ENCODE measurements around the gene ADRA2A.

The ADRA2A gene

DNA sequence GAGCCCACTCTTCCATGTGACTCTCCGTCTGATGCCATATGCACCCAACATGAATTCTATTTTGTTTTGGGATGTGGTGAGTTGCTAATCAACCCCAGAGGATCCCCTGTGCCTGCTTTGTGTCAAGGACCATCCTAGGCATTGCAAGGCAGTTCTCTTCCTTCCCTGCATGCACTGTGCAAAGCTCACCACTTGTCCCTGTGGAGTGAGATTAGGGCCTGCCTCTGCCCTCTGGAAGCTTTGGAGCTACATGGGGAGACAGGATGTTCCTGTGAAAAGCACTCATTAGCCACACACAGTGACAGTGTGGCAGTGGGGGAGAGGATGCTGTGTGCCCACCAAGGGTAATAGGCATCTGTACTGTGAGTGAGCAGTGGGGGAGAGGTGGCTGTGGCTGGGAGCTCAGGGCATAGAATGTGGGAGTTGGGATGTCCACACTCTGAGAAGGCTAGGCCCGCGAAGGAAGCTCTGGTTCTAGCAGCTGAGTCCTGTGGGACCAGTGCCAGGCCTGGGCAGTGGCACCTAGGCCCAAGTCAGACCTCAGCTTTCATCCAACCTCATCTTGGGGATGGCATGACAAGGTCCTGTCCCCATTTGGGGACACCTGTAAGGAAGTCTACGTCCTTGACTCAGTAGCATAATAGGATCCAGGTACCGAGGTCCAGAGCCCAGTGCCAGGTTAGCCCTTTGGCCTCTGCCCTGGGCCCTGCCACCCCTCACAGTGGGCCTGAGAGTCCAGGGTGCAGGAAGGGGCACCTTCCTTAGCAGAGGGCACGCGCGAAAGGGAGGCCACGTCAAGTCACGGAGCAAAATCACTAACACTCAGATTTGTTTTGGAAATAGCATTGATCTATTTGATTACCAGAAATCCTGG is 6.6 kb downstream of the ADRA2A start:
- DNase-seq (ENCODE audit: insufficient read length, low spot score), result no peak
- FAIRE-seq, result no peak

DNA sequence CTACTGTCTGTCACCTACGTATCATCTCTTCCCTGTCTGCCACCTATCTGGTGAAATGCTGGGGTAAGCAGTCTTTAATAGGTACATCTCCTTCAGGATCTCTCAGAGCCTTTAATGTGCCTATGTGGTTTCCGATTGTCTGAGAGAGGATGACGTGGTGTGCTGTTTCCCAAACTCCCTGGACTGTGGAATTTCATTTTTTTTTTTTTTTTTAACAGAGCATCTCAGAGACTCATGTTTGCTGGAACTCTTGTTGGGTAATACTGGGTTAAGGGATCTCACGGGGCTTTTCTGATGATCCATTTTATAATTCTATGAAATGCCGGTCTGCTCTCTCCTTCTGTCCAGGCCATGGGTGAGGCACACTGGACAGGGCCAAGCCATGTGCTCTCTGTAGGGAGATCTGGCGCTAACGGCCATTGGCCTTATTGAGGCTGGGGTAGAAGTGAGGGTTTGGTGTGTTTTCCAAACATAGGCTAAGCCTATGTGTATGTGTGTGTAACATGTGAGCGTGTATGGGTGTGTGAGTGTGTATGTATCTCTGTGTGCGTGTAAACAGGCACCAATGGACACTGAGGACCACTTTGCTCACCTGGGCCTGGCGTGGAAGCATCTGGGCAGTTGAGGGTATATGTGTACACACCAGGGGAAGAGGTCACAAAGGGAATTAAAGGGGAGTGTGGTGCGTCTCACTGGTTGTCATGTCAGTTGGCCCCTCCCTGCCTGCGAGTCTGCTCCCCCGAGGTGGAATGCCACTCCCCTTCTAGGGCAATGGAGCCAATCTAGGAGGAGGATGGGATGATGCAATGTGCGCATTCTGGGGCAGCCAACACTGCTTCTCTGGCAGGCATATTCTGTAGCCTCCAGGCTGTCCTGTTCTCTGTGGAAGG is 7.8 kb downstream of the ADRA2A start:
- FAIRE-seq (no peak), DNase-seq (ENCODE audit: insufficient read length, low spot score) (no peak)

DNA sequence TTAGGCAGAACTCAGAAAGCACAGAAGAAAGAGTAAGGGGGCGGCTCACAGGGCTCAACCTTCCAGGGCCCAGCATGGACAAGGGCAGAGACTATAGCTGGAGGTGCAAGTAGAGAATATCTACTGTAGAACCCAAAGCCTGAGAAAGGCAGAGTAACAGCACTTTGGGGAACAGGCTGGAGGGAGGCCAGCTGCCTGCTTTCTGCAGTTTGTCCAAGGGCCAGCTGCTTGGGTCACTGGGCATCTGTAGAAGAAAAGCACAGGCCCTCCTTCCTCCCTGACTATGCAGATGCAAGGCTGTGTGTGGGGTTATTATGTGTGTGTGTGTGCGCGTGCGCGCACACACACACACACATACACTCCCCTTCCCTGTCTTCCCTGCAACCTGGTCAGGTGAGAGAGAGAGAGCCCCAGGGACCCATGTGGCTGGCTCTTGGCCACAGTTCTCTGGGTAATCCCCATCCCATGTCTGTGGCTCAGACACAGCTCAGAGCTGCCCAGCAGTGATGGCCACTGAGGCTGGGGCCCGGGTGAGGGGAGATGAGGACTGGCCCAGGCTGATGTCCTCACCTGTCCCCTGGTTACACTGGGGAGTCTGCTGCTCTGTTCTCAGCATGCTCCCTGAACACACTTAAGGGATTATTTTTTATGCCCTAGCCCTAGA is 9.0 kb downstream of the ADRA2A start:
- FAIRE-seq, result no peak

DNA sequence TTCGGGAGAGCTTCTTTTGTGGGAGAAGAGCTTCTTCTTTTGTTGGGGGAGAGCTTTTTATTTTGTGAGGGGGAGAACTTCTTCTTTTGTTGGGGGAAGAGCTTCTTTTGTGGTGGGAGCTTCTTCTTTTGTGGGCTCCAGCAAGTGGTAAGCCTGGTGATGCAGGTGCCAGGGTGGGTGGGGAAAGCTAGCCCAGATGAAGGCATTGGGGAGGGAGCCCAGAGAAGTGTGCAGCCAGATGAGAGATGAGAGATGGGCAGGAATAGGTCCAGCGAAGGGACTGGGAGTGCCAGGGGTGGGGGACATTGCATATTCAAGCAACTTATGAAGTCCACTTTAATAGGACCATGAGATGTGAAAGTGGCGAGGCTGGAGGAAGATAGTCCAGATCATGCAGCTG is 9.7 kb downstream of the ADRA2A start:
- DNase-seq (ENCODE audit: insufficient read length, low spot score) (no peak), FAIRE-seq (no peak)

More for the DNA sequence above, 9.0 kb downstream of the ADRA2A start:
- no peak for DNase-seq (ENCODE audit: insufficient read length, low spot score)

DNA sequence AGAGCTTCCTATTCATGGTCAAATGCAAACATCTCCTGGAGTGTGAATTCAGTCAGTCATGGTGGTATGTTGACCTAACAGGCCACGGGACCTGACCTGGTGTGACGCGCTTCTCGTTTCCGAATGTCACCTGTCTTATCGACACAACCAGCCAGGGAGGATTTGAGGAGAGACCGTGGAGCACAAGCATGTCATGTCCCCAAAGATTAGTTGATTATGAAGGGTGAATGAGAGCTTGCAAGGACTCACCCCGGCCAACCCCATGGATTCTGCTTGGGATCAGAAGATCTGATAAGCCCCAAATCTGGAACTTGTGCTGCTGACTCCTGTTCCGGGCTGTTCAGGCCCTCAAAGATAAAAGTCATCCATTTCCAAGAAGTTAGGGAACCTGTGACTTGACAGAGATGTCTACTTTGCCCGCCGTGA is 10.5 kb downstream of the ADRA2A start:
- DNase-seq (ENCODE audit: insufficient read length, low spot score) (no peak), FAIRE-seq (no peak)

DNA sequence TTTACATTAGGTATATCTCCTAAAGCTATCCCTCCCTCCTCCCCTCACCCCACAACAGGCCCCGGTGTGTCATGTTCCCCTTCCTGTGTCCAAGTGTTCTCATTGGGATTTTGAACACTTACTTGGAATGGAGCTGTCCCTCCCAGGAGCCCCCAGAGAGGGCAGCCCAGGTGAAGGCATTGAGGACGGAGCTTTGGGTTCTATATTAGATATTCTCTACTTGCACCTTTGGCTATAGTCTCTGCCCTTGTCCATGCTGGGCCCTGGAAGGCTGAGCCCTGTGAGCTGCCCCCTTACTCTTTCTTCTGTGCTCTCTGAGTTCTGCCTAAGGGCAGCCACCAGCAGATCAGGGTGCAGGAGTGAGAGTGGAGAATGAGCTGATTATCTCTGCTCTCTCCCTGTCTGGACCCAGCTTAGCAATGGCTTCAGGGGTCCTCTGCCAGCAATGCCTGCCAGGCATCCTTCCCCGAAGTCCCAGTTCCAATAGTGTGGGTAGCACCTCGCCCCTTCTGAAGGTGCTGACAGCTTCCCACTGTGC is 11.2 kb downstream of the ADRA2A start:
- no peak for DNase-seq (ENCODE audit: insufficient read length, low spot score)
- FAIRE-seq, result no peak

DNA sequence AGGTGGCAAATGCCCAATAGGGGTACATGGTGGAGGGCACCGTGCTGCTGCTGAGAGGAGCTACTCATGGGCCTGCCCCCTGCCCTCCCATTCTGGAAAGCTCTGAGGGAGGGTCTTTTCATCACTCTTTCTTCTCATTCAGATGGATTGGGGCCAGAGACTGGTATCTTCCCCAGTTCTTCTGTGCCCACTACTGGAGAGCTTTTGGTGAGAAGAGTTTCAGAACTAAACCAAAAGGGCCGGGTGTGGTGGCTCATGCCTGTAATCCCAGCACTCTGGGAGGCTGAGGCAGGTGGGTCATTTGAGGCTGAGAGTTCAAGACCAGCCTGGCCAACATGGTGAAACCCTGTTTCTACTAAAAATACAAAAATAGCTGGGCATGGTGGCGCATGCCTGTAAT is 12.5 kb downstream of the ADRA2A start:
- FAIRE-seq (no peak), DNase-seq (ENCODE audit: insufficient read length, low spot score) (no peak)

DNA sequence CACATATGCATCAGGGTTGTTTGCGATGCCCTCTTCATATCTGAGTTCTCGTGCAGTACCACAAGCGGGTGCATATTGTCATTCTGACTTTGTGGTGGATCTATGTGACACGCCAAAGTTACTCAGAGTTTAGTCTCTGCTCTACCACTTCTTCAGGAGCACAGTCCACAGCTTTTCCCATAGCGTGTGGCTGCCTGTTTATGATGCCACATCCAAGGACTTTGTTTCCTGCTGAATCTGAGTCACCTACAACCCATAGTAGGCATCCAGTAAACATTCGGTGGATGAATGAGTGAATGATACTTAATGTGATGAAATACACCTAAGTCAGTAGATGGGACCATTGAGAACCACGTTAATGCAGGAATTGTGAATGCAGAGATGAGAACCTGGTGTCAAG is 15.0 kb downstream of the ADRA2A start:
- no peak for FAIRE-seq
- DNase-seq (ENCODE audit: insufficient read length, low spot score), result no peak

DNA sequence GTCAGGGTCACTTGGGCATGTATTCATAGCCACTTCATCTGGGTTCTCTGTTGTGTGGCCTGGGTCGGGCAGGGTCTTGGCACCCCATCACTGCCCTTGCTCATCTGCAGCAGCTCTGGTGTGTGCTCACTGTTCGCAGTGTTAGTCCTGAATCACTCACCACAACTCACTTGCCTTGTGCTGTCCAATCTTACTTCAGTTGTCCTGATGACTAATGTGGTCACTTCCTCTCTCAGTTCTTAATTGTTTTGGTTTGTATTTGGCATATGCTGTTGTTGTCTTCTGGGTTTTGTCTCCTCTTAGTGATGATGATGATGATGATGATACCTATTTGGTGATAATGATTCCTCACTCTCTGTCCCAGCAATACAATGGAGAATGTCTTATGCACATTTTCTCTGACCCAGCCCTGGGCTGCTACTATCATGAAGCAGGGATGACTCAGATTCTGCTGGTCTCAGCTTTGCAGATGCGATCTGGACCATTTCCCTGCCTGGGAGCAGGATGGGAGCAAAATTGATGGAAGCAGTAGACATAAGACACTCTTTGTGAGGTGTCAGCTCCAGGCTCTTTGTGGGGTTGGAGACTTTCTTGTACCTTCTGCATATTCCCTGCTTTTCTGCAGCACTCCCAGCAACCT is 17.0 kb downstream of the ADRA2A start:
- no peak for DNase-seq (ENCODE audit: insufficient read length, low spot score)

DNA sequence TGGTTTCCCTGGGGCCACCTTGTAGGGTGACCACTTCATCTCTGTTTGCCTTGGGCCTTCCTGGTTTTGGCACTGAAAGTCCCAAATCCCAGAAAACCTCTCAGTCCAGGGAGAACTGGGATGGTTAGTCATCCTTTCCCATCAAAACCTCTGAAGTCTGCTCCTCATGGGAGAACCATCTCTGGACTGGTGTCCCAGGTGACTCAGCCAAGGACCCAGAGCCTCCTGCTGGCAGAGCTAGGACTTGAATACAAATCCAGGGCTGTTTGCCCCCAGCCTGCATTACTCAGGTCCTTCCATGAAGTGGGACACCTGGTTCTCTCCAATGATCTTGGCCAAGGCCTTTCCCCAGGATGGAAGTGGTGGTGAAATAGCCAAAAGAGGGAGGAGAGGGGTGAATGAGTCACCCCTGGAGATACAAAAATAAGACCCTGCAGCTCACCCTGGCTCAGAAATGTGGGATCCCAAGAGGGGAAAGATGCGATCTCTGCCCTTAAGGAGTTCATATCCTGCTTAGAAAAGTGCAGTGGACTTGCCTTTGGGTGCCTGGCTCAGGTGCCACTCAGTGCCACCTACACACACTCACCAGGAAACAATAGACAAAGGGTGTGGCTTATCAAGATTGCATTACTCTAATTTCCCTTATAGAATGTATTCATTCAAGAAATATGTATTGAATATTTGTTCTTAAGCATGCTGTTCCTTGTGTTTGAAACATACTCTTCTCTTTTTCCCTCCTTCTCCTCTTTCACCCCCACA is 22.0 kb downstream of the ADRA2A start:
- FAIRE-seq (no peak), DNase-seq (ENCODE audit: insufficient read length, low spot score) (no peak)

More for the DNA sequence above, 17.0 kb downstream of the ADRA2A start:
- FAIRE-seq, result no peak

DNA sequence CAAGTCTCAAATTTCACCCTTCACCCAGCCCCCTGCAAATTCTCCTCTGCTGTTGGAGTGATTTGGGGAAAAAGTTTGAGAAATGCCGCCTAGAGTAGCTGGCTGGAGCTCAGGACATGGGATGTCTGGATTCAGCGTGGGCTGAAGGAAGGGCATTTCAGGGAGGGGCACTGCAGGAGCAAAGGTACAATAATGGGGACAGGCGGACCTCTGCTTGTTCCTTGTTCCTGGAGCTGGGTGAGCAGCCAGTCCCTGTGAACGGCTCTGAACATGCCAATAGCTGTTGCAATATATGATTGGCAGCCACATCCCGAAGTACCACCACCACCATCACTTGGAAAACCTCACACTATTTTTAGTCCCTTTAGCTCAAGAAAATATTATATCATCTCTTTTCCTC is 23.4 kb downstream of the ADRA2A start:
- DNase-seq (ENCODE audit: insufficient read length, low spot score), result no peak
- FAIRE-seq, result no peak

DNA sequence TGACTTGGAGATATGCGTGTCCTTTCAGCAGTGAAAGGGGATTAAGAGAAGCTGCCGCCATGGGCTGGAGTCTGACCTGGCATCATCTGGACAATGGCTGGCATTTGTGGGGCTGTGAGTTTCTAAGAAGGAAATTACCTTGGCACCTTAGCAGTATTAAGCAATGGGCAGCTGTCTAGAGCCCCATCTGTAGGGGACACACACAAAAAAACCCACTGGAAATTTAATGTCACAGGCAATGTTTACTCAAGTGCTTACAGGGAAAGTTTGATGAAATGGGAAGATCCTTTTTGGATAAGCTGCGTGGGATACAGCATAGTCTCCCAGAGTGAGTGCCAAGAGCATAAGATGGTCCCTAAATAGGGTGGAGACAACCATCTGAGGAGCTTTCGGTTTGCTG is 25.0 kb downstream of the ADRA2A start:
- FAIRE-seq (no peak), DNase-seq (ENCODE audit: insufficient read length, low spot score) (no peak)

DNA sequence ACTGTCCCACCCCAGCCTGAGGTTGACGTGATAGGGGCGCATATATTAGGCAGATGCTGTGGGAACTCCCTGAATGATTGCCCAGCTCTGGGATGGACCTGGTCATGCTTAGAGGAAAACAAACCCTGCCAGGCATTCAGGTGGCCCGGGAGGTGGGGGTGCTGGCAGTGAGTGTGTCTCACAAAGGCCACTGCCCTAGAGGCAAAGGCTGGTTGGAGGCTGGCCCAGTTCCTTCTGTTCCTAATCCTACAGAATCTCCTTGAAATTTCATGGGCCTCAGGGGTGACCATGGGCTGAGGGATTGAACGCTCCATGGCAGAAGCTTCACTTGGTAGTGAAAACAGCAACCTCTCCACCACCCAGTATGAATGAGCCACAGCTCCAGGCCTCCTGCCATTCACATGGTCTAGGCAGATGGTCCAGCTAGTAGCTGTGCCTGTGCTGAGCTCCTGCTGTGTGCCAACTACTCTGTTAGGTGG is 25.6 kb downstream of the ADRA2A start:
- FAIRE-seq (no peak), DNase-seq (ENCODE audit: insufficient read length, low spot score) (no peak)

DNA sequence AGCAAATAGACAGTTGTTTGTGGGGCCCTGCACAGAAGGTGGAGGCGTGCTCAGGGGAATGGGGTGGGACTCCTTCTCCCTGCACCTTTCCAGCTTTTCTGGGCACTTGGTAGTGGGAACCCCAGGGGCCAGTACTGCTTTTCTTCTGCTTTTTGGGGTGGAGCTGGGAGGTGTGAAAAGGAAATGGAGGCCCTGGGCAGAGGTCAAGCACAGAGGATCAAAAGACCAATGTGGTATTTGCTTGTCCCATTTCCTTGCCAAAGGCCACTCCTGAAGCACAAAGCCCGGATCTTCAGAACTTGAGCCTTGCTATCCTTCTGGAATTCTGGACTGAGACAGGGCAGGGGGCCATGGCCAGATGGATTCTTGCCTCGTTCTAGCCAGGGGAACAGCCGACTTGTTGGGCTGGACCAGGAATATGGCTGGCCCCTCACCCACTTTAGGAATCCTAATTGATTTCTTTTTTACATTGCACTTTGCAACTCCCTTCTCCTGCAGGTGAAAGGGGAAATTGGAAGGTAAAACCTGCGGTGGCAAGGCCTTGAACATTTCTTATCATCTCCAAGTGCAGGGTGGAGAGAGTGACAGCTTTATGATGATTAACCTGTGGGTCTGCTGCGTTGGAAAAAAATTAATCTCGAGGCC is 26.5 kb downstream of the ADRA2A start:
- FAIRE-seq (no peak), DNase-seq (ENCODE audit: insufficient read length, low spot score) (no peak)

DNA sequence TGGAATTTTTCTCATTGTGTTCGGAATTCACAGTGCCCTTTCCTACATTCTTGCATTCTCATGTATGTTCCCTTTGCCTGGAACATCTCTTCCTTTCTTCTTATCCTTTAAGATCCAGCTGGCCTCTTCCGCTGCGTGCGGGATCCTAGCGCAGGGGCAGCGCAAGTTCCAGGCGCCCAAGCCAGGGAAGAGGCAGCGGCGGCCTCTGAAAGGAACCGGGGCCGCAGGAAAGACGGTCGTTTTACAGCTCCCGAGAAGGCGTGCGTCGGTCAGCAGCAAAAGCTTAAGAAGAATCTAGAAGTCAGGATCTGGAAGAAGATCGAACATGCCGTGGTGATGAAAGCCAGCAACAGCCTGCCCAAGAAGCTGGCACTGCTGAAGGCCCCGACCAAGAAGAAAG is 28.0 kb downstream of the ADRA2A start:
- FAIRE-seq, result no peak
- DNase-seq (ENCODE audit: insufficient read length, low spot score), result no peak

DNA sequence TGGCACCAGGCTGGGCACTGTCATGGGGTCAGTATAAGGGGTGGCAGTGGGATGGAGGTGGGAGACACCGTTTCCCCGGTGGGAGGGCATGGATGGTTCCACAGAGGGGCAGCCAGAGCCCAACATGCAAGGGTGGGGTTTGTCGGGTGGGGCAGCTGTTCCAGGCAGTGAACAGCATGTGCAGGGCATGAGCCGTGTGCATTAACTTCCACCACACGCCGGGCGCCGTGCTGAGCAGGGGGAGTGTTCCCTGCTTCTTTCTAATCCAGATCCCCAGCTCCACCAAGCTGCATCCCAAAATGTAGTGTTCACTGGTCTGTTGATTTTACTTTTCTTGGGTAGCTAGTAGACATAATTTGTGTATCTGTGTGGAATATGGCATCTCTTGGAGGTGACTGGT is 29.3 kb downstream of the ADRA2A start:
- FAIRE-seq (no peak), DNase-seq (ENCODE audit: insufficient read length, low spot score) (no peak)

DNA sequence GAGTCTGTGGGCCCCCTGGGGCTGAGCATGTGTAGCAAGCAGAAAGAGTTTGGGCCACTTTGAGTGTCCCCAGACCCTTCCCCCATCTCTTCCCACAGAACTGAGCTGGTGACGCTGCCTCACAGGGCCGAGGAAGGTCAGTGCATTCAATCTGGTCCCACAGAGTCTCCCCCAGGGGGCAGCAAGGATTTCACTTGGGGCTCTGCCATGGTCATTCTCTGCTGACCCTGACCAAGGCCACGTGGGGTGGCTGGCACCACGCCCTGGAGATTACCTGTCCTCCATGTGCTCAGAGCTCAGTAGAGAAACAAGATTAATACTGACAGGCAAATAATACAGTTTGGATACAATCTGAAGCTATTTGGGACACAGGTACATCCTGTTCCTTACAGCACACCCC is 30.2 kb downstream of the ADRA2A start:
- FAIRE-seq, result no peak
- no peak for DNase-seq (ENCODE audit: insufficient read length, low spot score)

DNA sequence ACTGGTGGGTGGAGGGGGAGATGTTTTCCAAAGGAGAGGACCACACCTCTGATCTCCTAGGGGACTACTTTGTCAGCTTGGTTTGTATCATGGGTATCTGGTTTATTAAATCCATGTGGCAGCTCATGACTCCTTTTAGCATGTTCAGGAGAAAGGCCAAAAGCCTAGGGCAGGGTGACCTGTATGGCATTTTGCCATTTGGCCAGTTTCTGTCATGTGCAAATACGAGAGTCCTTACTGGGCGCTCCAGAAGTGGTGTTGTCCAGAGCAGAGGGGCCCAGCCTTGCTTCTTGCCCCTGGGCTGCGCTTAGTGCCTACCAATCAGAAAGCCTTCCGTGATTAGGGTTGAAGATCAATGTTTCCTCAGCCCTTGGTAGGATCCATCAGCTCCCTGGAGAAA is 31.0 kb downstream of the ADRA2A start:
- FAIRE-seq (no peak), DNase-seq (ENCODE audit: insufficient read length, low spot score) (no peak)

DNA sequence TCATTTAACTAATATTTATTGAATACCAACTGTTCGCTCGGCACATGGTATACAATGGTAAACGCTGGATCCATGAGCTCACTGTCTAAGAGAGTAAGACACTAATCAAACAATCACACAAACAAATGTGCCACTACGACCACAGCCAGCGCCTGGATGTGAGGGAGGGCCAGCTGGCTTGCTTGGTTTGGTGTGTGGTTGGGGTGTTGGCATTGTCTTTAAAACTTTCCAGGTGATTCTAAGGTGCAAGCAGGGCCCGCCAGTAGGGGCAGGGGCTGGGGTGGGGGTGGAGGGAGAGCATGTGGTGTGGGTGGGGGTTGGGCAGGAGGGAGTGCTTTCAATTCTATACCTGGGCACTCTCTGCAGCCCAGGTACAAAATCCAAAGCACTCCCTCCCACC is 31.6 kb downstream of the ADRA2A start:
- no peak for FAIRE-seq
- DNase-seq (ENCODE audit: insufficient read length, low spot score), result no peak

Data from GM19239 (cell line).